Amniotic epithelial cell (primary cell): ENCODE data around the gene C5orf34.
"Not testable (repeated sequence)": the region's sequence is repeated elsewhere in the genome, so short reads cannot be mapped to it uniquely, and the experiment has no call there.

Experiments
- DNase-seq: peaks from one replicate; pipeline ENCODE4 v3.0.0-alpha.2; 2010; ENCODE audit warnings: low read depth

The C5orf34 gene

GRCh38 chr5:43514025-43514424, 923 bp downstream of the C5orf34 start:
- DNase-seq = no peak

- not testable (repeated sequence) for DNase-seq
These were observed 3.9 kb downstream of the C5orf34 start for GRCh38 chr5:43511062-43511461.

- DNase-seq = no peak
These were observed 16.4 kb downstream of the C5orf34 start for GRCh38 chr5:43498581-43498980.

- no peak for DNase-seq
These were observed 17.4 kb downstream of the C5orf34 start for GRCh38 chr5:43497311-43498104.

GRCh38 chr5:43491326-43491725, 23.6 kb downstream of the C5orf34 start:
- no peak for DNase-seq

GRCh38 chr5:43486353-43486752, 28.6 kb downstream of the C5orf34 start:
- peak; percentile 24 for DNase-seq

GRCh38 chr5:43485406-43485805, 29.5 kb downstream of the C5orf34 start:
- peak; percentile 2 for DNase-seq

GRCh38 chr5:43484106-43484849, 30.7 kb downstream of the C5orf34 start:
- DNase-seq = peak; percentile 81

GRCh38 chr5:43483298-43484105, 31.4 kb downstream of the C5orf34 start, which contains the start of gene TMEM267:
Gene TMEM267 (minus strand): TSS chr5:43483865. CDS start chr5:43453969, 29,896 bp downstream.
- peak; percentile 92 for DNase-seq

- DNase-seq = no peak
These were observed 32.3 kb downstream of the C5orf34 start for GRCh38 chr5:43482490-43483297.

- DNase-seq = peak; percentile 5
These were observed 45.1 kb downstream of the C5orf34 start for GRCh38 chr5:43469671-43470391.

- DNase-seq = no peak
These were observed 47.8 kb downstream of the C5orf34 start for GRCh38 chr5:43467100-43467499.

- DNase-seq = not testable (repeated sequence)
These were observed 49.5 kb downstream of the C5orf34 start for GRCh38 chr5:43465455-43465854.

- no peak for DNase-seq
These were observed 53.9 kb downstream of the C5orf34 start for GRCh38 chr5:43461066-43461465.

GRCh38 chr5:43456556-43456955, 58.4 kb downstream of the C5orf34 start:
- no peak for DNase-seq

GRCh38 chr5:43441575-43441974, 73.4 kb downstream of the C5orf34 start:
- not testable (repeated sequence) for DNase-seq

GRCh38 chr5:43437062-43437660, 77.8 kb downstream of the C5orf34 start:
- no peak for DNase-seq
